BE2C (cell line): ENCODE results near the gene TREML2.

Experiments used
- DNase-seq: peaks from one replicate; pipeline ENCODE4 v3.0.0-alpha.2; 2020
- H3K27me3 ChIP-seq: fragments of 250-450 bp; sonication (Bioruptor Pico); 2 replicates; pipeline ENCODE4 v1.5.1; 2020; ENCODE audit warnings: mild to moderate bottlenecking
- H3K36me3 ChIP-seq: fragments of 250-450 bp; sonication (Bioruptor Pico); 2 replicates; pipeline ENCODE4 v1.5.1; 2020; ENCODE audit warnings: mild to moderate bottlenecking
- H3K4me1 ChIP-seq: fragments of 250-450 bp; sonication (Bioruptor Pico); 2 replicates; pipeline ENCODE4 v1.5.1; 2020
- H3K4me3 ChIP-seq: 2 replicates; pipeline ENCODE4 v1.5.1; 2011; ENCODE audit warnings: low read depth, low read length
- H3K9me3 ChIP-seq: fragments of 250-450 bp; sonication (Bioruptor Pico); 2 replicates; pipeline ENCODE4 v1.5.1; 2020
- CTCF ChIP-seq: IDR thresholded peaks from 2 replicates; pipeline ENCODE4 v1.5.1; 2012; ENCODE audit warnings: mild to moderate bottlenecking, low read depth, low read length

The TREML2 gene

DNA sequence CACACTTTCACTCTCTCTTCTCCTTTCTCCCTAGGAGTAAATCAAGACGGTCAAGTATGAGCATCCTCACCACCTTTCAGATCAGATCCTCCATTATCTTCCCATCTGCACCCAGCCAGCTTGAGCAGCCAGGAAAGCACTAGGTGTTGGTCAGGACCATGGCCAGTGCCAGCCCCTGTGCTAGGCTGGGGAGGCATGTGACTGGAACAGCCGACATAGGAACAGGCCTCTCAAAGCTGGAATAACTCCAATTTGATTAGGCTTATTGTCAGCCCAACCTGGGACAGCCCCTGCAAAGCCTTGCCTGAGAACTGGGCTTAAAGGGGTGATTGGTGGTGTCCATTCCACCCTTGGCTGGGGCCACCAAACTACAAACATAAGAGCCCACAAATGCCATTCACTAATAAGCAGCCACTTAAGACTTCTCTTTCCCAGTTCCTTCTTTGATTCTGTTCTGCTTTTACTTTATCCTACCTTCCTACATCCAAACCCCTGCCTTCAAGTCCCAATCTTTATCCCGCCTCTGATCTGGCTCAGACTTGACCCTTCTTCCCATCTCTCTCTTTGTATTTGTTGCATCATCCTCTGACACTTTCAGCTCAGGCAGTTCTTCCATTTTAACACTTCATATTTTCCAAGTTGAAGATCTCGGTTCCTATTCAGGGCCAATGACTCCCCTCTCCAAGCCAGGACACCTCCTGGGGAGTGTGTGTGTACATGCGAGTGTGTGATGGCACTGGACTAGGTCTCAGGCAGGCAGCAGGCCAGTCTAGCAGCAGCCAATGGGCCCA is 33.6 kb downstream of the TREML2 start:
- Histone ChIP-seq H3K27me3 (no peaks in the 10 kb centered on the region), H3K9me3 (no peaks in the 10 kb centered on the region), H3K36me3 (no peaks in the 10 kb centered on the region), H3K4me3 (no peak overlapping the region), H3K4me1 (no peaks in the 10 kb centered on the region)
- no peak for TF ChIP-seq CTCF
- DNase-seq, result no peak

DNA sequence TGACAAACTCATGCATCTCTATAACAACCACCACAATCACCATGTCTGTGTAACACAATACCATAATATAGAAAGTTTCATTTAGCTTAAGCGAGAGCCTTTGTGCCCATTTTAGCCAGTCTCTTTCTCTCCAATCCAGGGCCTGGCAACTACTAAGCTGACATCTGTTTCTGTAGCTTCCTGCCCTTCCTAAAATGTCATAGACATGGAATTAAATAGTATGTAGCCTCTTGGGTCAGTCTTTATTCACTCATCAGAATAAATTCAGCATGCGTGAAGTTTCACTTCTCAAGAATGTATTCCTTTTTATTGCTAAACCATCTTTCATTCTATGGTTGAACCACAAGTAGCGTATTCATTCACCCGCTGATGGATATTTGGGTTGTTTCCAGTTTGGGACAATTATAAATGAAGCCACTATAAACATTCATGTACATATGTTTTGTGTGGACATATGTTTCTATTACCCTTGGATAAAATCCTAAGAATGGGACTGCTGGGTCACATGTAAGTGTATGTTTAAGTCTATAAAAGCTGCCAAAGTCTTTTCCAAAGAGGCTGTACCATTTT is 36.3 kb downstream of the TREML2 start:
- H3K9me3 ChIP-seq, result no peaks in the 10 kb centered on the region
- TF ChIP-seq CTCF, result no peak
- no peaks in the 10 kb centered on the region; the same call in 1 of the 2 replicates for H3K27me3 ChIP-seq
- DNase-seq, result no peak
- no peaks in the 10 kb centered on the region for H3K36me3 ChIP-seq
- H3K4me1 ChIP-seq, result no peaks in the 10 kb centered on the region
- no peak overlapping the region for H3K4me3 ChIP-seq

DNA sequence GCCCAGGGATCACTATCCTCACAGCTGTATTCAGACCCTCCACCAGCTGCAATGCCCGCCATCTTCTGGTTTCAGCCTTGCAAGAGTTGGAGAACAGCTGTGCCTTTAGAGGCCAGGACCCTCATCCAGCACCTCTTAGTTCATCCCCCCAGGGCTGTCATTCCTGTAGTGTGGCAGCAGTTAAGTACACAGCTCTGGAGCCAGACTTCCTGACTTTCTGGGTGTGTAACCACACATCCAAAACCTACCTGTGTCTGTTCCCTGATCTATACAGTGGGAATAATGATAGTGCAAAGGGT is 37.6 kb downstream of the TREML2 start:
- Histone ChIP-seq H3K9me3 (no peaks in the 10 kb centered on the region), H3K4me1 (no peaks in the 10 kb centered on the region), H3K4me3 (no peak overlapping the region), H3K36me3 (no peaks in the 10 kb centered on the region), H3K27me3 (no peaks in the 10 kb centered on the region; the same call in 1 of the 2 replicates)
- TF ChIP-seq CTCF, result no peak
- DNase-seq, result no peak

DNA sequence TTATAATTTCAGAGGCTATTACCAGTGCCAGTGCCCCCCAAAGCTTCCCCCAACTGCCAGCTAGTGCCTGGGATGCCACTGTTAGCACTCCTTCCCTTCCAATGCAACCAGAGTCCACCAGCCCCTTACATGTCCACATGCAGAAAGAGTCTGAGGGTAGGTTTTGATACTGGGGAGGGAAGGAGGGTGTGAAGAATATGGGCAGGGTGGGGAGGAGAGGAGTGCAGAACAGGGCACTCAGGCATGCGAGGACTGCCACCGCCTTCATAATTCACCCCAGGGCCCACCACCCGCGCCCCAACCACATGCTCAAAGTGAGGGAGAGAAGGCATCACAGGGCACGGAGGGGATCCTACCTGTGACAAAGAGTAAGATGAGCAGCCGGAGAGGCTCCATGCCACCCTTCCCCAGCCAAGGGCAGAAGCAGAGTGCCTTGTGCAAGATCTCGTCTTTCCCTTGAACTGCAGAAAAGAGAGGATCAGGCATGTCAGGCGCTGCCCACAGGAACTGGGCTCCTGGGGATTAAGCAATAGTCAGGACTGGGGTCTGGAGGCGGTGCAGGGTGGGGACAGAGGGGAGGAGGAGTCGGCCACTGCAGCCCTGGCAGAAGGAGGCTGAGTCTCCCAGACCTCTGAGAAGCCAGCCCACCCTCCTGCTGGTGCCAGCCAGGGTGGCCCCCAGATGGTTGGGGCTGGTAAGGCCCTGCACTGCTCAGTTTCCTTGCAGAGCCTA is 38.1 kb downstream of the TREML2 start, which contains the start of gene TREM2:
Gene TREM2 (minus strand): TSS at position 430 of the 732 bp plus-strand sequence. CDS start 34 bp downstream, at position 396.
- no peaks in the 10 kb centered on the region for H3K4me1 ChIP-seq
- DNase-seq, result no peak
- no peaks in the 10 kb centered on the region for H3K36me3 ChIP-seq
- H3K9me3 ChIP-seq, result no peaks in the 10 kb centered on the region
- no peak within 1 kb of the TSS for H3K4me3 ChIP-seq
- no peak for TF ChIP-seq CTCF
- H3K27me3 ChIP-seq, result no peaks in the 10 kb centered on the region; the same call in 1 of the 2 replicates

- Histone ChIP-seq H3K27me3 (no peaks in the 10 kb centered on the region; the same call in 1 of the 2 replicates), H3K36me3 (no peaks in the 10 kb centered on the region), H3K4me3 (no peak overlapping the region), H3K4me1 (no peaks in the 10 kb centered on the region), H3K9me3 (no peaks in the 10 kb centered on the region)
- TF ChIP-seq CTCF, result no peak
- DNase-seq, result no peak
These were observed 38.9 kb downstream of the TREML2 start for GRCh38 chr6:41161851-41162552.
